ENCODE data around the gene CLEC16A.

Gene CLEC16A

DNA sequence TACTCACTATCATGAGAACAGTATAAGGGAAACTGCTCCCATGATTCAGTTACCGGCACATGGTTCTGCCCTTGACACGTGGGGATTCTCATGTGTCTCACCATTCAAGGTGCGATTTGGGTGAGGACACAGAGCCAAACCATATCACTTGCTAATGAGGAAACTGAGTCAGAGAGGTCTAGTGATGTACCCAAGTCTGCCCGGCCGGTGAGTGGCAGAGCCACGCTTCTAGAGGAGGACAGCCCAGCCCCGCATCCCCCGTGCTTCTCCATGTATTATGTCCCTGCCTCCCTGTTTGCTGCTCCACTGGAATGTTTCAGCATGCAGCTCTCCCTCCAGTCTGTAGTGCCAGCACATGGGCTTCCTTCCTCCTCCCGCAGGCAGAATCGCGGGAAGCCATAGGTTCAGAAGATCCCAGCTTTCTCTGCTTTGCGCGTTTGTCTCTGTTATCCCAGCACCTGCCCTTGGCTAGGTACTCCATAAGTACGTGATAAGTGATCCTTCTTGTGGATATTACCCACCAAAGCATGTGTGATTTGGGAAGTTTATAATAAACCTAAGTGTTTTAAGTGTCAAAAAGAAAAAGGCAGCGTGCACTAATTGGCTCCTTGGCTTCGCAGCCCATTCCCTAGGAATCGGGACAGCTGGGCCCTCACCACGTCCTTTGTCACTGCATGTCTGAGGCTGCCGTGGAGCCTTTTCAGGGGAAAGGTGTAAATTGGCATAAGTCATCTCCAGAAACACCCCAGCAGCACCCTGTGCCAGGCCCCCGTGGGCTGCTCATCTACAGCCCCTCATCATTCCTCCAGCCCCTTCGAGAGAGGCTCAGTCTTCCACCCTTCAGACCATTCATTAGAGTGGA, 103.8 kb downstream of the CLEC16A start:
- DNase-seq (ENCODE audit: low read depth, low spot score), result no peak
- in situ Hi-C loops (cut with HindIII; ENCODE audit: low sequenced_read_pairs), result no loop called here
- TF ChIP-seq, protein P1, sequence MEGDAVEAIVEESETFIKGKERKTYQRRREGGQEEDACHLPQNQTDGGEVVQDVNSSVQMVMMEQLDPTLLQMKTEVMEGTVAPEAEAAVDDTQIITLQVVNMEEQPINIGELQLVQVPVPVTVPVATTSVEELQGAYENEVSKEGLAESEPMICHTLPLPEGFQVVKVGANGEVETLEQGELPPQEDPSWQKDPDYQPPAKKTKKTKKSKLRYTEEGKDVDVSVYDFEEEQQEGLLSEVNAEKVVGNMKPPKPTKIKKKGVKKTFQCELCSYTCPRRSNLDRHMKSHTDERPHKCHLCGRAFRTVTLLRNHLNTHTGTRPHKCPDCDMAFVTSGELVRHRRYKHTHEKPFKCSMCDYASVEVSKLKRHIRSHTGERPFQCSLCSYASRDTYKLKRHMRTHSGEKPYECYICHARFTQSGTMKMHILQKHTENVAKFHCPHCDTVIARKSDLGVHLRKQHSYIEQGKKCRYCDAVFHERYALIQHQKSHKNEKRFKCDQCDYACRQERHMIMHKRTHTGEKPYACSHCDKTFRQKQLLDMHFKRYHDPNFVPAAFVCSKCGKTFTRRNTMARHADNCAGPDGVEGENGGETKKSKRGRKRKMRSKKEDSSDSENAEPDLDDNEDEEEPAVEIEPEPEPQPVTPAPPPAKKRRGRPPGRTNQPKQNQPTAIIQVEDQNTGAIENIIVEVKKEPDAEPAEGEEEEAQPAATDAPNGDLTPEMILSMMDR (IDR thresholded peaks at IDR 0.05; ENCODE audit: low read depth, low read length), result no peak

DNA sequence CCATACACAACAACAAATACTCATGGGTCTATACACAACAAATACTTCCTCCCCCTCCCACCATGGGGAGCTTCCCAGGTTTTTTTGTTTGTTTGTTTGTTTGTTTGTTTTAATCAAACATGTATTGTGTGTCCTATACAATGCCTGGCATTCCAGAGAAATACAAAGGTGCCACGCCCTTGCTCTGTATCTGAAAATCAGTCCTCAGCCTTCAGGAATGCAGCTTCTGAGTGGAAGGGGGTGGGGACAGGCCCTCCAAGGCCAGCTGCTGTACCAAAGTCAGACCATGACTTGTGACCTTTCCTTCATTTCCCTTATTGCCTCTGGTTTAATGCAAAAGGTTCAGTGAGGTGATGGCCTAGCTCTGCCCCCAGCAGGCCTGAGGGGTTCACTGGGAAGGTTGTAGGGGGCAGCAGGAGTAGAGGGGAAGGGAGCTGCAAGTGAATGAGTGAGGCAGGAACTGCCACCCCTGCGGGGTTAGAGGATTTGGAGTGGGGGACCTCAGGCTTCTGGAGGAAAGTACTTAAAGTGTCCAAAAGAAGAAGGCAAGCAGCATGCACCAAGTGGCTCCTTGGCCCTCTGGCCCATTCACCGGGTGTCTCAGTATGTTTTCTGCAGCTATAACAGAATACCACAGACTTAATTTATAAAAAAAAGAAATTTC, 105.2 kb downstream of the CLEC16A start:
- TF ChIP-seq, protein P1 (IDR thresholded peaks at IDR 0.05; ENCODE audit: low read depth, low read length), result no peak
- no peak overlapping the region for H3K4me3 ChIP-seq (ENCODE audit: low read depth, low read length)
- in situ Hi-C loops (cut with HindIII; ENCODE audit: low sequenced_read_pairs), result no loop called here
- no peak for DNase-seq (ENCODE audit: low read depth, low spot score)

More for the DNA sequence above, 103.8 kb downstream of the CLEC16A start:
- no peak overlapping the region for H3K4me3 ChIP-seq (ENCODE audit: low read depth, low read length)

DNA sequence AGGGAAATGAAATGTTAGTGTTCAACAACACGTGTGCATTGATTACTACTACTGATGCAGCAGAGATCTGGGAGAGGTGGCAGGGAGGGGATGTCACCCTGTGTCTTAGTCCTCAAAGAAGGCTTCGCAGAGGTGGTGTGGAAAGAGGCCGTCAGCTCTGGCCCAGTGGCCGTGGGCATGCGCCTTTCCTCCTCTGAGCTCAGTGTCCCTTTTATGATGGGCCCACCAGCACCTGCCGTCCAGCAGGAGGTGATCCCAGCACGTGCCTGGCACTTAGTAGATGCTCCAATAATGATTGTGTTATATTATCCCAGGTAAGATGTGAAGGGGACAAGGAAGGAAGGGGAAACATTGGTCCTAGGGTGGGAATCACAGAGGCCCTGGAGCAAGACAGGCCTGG, 106.2 kb downstream of the CLEC16A start:
- in situ Hi-C loops (cut with HindIII; ENCODE audit: low sequenced_read_pairs), result no loop called here
- no peak for DNase-seq (ENCODE audit: low read depth, low spot score)
- H3K4me3 ChIP-seq (ENCODE audit: low read depth, low read length), result no peak overlapping the region
- TF ChIP-seq, protein P1 (IDR thresholded peaks at IDR 0.05; ENCODE audit: low read depth, low read length), result no peak

DNA sequence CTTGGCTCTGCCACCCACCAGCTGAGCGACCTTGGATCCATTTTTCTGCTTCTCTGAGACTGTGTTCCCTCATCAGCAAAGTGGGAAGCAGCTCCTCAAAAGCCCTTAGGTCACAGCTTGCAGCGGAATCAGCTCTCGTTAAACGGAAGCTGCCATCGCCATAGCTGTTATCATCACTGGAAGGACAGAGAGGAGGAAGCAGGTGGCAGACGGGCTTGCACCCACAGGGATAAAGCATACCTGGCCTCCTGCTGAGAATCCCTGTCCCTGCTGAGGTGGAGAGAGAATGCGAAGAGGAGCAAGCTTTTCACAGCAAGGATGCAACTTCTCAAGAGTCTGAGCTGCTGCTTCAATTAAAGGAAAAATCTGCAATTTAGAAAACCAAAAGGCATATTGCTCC, 106.6 kb downstream of the CLEC16A start:
- DNase-seq (ENCODE audit: low read depth, low spot score), result no peak
- H3K4me3 ChIP-seq (ENCODE audit: low read depth, low read length), result no peak overlapping the region
- TF ChIP-seq, protein P1 (IDR thresholded peaks at IDR 0.05; ENCODE audit: low read depth, low read length), result no peak
- in situ Hi-C loops (cut with HindIII; ENCODE audit: low sequenced_read_pairs), result no loop called here

DNA sequence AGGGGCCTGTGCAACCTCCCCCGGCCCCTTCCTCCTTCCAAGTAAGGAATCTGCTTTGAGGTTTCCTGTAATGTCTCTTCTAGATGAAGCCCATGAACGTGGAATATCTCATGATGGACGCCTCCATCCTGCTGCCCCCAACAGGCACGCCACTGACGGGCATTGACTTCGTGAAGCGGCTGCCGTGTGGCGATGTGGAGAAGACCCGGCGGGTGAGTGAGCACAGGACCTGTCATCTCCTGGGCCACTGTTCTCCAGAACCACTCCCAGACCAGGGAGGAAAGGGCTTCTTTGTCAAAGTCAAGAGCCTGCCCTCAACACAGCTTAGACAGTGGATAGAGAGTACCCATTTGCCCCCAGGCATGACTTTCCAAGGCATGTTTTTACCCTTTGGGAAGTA, 107.1 kb downstream of the CLEC16A start:
- TF ChIP-seq, protein P1 (IDR thresholded peaks at IDR 0.05; ENCODE audit: low read depth, low read length), result no peak
- in situ Hi-C loops (cut with HindIII; ENCODE audit: low sequenced_read_pairs), result no loop called here
- no peak for DNase-seq (ENCODE audit: low read depth, low spot score)
- H3K4me3 ChIP-seq (ENCODE audit: low read depth, low read length), result no peak overlapping the region

DNA sequence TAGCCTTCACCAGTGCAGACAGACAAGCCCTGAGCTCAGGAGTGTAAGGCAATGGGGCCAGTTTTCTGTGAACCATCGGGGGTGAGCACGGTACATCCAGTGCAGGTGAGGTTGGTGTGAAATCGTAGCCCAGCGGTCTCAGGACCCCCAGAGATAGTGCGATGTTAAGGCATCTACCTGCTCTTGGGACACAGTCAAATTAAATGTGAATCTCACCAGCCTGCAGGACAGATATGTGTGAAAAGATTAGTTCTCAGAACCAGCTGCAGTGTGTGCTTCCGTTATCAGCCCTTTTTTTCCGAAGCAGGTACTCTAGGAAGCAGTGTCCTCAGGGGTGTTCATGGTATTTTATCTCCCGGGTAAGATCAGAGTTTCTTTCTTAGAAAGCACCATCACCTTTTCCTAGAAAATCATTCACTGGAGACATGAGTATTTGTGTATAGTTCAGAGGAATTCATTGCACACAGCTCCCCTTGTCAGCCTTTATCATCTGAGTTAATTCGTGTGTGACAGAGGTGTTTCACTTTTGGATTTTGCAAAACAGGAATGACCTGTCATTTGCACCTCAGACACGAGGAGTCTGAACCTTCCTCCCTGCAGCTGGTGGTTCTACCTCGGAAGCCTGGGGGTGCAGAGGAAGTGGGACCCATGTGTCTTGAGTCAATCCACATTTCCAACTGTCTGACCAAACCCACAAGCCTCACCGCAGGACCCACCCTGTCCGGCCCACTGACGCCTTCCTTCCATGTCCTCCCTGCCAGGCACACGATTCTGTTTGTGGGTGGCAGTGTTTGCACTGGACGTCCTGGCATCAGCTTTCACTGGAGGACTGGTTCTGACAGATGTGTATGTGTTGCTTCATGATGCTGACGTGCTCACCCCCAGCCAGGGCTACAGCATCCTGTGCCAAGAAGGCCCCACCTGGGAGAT, 107.8 kb downstream of the CLEC16A start:
- in situ Hi-C loops (cut with HindIII; ENCODE audit: low sequenced_read_pairs), result no loop called here
- H3K4me3 ChIP-seq (ENCODE audit: low read depth, low read length), result no peak overlapping the region
- DNase-seq (ENCODE audit: low read depth, low spot score), result no peak
- TF ChIP-seq, protein P1 (IDR thresholded peaks at IDR 0.05; ENCODE audit: low read depth, low read length), result no peak
